NCI-H1694 (cell line): ENCODE results near the gene UQCRQ.

ENCODE experiments used
- DNase-seq: peaks from one replicate; lab custom pipeline; 2025; lab: John Stamatoyannopoulos, UW

Gene UQCRQ

DNA sequence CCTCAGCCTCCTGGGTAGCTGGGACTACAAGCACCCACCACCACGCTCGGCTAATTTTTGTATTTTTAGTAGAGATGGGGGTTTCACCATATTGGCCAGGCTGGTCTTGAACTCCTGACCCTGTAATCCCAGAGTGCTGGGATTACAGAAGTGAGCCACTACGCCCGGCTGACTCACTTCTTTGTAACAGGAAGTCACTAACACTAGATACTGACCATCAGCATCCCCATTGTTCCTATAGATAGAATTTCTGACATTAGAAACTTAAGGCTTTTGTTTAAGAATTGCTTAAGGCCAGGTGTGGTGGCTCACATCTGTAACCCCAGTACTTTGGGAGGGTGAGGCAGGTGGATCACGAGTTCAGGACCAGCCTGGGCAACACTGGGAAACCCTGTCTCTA lies 49.2 kb downstream of the UQCRQ start:
- DNase-seq, result no peak

DNA sequence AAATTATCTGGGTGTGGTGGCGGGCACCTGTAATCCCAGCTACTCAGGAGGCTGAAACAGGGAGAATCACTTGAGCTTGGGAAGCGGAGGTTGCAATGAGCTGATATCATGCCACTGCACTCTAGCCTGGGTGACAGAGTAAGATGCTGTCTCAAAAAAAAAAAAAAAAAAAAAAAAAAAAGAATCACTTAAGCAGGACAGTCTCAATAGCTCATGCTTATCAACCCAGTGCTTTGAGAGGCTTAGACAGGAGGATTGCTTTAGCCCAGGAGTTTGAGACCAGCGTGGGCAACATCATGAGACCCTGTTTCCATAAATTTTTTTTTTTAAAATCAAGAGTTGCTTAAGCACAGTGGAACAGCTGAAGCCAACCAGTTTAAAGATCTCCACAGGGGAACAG lies 49.6 kb downstream of the UQCRQ start:
- no peak for DNase-seq
